ENCODE data around the gene ADAMTS4.

The ADAMTS4 gene

GRCh38 chr1:161172776-161173376 lies 26.0 kb downstream of the ADAMTS4 start:
- no peak for DNase-seq (ENCODE audit: low read depth)

DNA sequence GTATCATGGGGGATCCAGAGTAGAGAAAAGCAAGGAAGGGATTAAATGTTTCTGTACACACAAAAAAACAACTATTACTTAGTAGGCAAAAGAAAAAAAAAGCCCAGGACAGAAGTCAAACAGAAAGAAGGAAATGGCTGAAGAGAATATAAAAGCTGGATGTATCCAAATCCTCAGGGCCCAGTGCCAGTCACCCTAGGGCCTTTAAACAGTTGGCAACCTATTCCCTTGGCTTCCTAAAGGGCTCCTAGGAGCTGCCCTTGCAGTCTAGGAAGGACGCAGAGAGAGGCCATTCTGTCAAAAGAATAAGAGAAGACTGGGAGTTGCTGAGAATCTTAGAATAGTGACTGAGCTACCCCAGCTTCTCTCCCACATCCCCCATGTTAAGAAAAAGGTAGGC lies 26.5 kb downstream of the ADAMTS4 start:
- DNase-seq (ENCODE audit: low read depth): no peak

DNA sequence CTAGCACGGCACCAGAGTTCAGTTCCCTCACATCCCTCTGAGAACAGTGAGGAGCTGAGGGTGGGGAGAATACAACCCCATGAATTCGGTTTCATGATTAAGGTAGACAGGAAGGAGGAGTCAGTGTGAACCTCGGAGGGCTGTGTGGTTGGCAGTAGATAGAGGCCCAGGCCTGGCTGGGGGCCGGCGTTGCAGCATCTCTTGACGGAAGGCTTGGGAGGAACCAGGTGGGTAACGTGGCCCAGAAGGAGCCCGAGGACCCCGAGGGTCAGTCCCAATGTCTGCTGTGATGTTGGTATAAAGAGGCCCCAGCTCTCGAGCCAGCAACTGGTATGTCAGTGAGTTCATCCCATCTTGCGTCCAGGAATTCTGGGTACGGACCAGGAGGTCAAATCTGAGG lies 27.2 kb downstream of the ADAMTS4 start:
- DNase-seq (ENCODE audit: low read depth): no peak

- DNase-seq (ENCODE audit: low read depth): no peak
These were observed 27.7 kb downstream of the ADAMTS4 start for GRCh38 chr1:161171191-161171590.

DNA sequence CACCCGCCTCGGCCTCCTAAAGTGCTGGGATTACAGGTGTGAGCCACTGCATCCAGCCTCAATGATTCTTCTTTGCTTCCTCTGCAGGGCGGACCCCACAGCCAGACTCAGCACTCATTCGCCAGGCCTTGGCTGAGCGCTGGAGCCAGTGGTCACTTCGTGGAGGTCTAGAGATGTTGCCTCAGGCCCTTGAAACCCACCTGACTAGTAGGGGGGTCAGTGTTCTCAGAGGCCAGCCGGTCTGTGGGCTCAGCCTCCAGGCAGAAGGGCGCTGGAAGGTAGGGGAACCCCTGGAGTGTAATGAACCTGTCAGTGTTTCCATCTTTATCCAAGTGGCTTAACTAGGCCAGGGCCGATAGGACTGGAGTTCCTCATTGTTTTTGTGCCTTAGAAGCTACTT lies 29.9 kb downstream of the ADAMTS4 start:
- DNase-seq (ENCODE audit: low read depth): no peak

- DNase-seq (ENCODE audit: low read depth): no peak
These were observed 31.9 kb downstream of the ADAMTS4 start for GRCh38 chr1:161166669-161167548.

- peak; percentile 96 for DNase-seq (ENCODE audit: low read depth)
These were observed 32.8 kb downstream of the ADAMTS4 start, which contains the start of gene PPOX for GRCh38 chr1:161165742-161166668. Gene PPOX (plus strand): TSS chr1:161166426. CDS start chr1:161166848, 422 bp downstream.

GRCh38 chr1:161164901-161165610 lies 33.8 kb downstream of the ADAMTS4 start:
- DNase-seq (ENCODE audit: low read depth): no peak

- no peak for DNase-seq (ENCODE audit: low read depth)
These were observed 35.1 kb downstream of the ADAMTS4 start for GRCh38 chr1:161163793-161164192.

- DNase-seq (ENCODE audit: low read depth): no peak
These were observed 36.0 kb downstream of the ADAMTS4 start for GRCh38 chr1:161162806-161163205.

DNA sequence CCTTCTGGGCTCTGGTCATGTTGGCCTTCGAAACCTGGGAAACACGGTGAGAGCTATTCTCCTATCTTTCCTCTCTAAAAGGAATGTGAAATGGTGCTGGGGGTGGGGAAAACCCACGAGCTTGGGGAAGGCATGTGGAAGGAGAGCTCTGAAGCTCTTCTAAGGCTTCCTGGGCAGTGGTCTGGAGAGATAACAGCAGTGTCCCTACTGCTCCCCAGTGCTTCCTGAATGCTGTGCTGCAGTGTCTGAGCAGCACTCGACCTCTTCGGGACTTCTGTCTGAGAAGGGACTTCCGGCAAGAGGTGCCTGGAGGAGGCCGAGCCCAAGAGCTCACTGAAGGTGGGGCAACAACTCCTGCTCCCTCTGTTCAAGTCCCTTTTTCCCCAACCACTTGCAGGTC lies 36.8 kb downstream of the ADAMTS4 start:
- DNase-seq (ENCODE audit: low read depth): peak; percentile 56

DNA sequence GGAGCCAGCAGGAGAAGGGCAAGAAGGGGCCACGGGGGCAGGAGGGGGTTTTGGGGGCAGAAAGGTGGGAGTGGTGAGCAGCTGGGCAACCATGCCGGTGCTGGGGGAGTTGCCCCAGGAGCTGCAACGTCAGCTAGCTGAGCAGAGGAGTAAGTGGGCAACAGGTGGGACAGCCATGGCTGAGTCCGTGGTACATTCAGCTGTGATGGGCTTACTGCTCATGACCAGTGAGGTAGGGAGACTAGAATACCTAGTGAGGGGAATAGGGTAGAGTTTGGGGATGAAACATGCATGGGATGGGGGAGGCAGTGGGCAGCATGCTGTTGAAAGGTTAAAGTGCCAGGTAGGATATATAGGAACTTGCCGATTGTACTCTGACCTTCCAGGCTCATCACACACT lies 37.2 kb downstream of the ADAMTS4 start:
- DNase-seq (ENCODE audit: low read depth): no peak

DNA sequence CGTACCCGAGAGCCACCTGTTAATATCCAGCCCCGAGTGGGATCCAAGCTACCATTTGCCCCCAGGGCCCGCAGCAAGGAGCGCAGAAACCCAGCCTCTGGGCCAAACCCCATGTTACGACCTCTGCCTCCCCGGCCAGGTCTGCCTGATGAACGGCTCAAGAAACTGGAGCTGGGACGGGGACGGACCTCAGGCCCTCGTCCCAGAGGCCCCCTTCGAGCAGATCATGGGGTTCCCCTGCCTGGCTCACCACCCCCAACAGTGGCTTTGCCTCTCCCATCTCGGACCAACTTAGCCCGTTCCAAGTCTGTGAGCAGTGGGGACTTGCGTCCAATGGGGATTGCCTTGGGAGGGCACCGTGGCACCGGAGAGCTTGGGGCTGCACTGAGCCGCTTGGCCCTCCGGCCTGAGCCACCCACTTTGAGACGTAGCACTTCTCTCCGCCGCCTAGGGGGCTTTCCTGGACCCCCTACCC lies 38.1 kb downstream of the ADAMTS4 start:
- no peak for DNase-seq (ENCODE audit: low read depth)

- DNase-seq (ENCODE audit: low read depth): no peak
These were observed 39.0 kb downstream of the ADAMTS4 start for GRCh38 chr1:161159913-161160243.

DNA sequence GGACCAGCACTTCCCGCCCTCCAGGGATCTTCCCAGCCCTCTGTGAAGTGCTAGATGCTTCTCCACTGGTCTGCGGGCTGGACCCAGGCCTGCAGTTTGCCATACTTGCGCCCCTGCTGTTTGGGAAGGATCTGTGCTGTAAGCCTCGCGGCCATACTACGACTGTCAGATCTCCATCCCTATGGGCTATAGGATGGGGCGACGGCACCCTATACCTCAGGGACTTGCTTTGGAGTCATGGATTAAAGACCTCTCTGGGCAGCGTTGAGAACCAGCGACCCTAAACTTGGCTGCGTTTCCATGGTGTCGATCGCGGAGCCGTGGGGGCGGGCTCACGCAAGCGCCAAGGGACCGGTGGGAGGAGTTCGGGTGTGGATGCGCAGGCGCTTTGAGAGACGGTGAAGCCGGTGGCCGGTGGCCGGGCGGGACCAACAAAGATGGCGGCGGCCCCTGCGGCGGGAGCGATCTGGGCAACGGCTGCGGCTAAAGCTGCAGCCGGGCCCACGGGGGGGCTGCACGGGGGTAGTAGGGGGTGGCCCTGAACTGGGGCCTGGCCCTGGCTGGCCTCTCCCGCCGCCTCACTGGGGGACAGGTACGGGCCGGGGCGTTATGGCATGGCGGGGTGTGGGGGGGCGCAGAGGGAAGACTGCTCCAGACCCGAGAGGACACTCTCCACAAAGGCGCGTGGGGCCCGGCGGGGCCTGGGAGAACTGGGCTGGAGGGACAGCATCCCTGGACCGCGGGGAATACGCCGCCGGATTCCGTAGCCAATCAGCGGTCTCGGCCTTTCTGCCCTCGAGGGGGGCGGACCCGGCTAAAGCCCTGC lies 39.6 kb downstream of the ADAMTS4 start, which contains the start of gene USP21:
TSS of gene USP21 (plus strand) at position 414 of the 826 bp plus-strand sequence. CDS start 1,141 bp downstream, outside the sequence.
- DNase-seq (ENCODE audit: low read depth): peak; percentile 71

DNA sequence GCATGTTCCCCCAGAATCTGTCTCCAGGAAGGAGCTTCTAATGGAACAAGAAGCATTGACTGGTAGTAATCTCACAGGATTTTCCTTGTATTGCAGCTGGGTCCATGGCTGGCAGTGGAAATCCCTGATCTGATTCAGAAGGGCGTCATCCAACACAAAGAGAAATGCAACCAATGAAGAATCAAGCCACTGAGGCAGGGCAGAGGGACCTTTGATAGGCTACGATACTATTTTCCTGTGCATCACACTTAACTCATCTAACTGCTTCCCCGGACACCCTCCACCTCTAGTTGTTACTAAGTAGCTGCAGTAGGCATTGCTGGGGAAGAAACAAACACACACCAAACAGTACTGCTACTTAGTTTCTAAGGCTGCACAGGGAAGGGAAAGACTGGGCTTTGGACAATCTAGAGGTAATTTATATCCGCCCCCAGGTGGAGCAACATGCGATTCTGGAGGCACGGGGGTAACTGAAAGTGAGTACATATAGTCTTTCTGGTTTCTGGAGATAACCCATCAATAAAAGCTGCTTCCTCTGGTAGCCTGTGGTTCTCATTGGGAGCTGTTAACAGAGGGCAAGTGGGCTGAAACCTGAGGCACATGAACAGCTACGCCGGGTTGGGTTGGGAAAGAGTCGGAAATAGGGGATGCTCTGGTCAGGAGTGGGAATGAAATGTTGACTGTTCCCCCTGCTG lies 40.4 kb downstream of the ADAMTS4 start:
- DNase-seq (ENCODE audit: low read depth): no peak

DNA sequence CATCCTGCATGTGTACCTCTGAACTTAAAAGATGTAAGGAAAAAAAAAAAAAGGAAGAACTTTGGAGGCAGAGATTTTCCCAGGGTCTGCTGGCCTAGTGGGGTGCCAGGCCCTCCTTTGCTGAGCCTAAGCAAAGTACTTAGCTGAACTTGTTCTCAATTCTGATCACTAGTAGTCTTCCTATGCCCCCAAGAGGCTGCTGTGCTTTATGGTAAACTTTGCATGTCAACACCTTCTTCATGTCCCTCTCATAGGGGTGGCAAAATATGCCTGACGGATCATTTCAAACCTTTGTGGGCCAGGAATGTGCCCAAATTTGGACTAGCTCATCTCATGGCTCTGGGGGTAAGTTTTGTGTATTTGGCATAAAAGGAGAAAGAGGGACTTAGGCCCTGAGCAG lies 41.0 kb downstream of the ADAMTS4 start:
- no peak for DNase-seq (ENCODE audit: low read depth)

DNA sequence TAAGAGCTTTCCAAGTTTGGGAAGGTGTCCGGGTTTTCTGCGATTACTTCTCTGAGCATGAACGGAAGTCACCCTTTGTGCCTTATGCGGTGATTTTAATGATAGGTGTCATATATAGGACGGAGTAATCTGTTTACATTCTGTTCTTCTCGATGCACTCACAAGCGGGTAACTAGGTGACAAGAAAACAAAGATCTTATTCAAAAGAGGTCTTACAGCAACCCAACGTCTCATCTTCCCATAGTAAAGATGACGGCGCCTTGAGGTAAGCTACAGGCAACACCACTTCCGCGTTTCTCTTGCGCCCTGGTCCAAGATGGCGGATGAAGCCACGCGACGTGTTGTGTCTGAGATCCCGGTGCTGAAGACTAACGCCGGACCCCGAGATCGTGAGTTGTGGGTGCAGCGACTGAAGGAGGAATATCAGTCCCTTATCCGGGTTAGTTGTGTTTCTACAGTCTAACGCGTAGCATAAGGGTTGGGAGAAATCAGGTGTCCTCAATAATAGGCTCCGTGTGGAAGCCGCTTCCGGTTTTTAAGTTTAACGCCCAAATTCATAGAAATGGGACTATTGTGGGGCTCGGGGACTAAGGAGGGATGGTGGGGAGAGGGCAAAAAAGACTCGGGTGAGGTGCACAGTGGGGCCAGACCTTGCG lies 45.0 kb downstream of the ADAMTS4 start, which contains the start of gene UFC1:
TSS of gene UFC1 (plus strand) at position 297 of the 656 bp plus-strand sequence. CDS start at position 317, 20 bp downstream.
- peak; percentile 62 for DNase-seq (ENCODE audit: low read depth)

GRCh38 chr1:161153176-161153575 lies 45.7 kb downstream of the ADAMTS4 start:
- DNase-seq (ENCODE audit: low read depth): no peak

Data from CMK (cell line).